Measurements from ENCODE around the gene PCDHGB1. TPM values are rescaled to one million over a fixed set of nuclear protein-coding genes. Genes with fewer than 3 reads are reported as not detected.

PCDHGB1 gene
- total RNA-seq, 1 experiment from 2014 or later: 0.15 TPM

DNA sequence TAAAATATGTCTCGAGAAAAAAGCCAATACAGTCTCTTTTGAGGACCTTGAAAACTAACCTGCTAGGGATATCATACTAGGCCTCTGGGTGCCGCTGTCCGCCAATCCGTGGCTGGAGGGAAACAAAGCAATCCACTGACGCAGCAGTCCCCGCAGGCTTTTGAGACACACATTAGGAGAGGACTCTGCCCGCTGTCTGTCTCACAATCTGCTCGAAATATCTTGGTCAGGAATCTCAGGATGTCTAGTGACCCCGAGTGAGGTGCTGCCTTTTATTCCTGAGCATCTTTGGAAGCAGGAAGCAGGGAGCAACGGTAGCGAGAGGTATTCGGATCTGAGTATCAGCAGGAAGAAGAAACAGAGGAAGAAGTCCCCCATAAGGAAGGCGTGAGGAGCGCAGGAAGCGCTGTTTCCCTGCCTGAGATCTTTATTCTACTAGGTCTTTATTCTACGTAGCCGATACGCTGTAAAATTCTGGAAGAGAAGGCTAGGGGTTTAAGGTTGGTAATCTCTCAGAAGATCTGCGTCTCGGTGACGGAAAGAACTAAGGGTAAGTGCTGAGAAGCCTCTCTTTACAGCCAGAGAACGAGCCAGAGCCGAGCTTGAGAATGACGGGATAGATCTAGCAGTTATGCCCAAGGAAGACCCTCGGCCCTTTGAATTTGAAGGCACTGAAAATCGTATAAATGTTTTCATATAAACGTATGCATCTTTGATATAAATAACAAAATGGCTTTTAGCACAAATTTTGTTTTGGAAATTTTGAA is 23.6 kb upstream of the PCDHGB1 start:
- Histone ChIP-seq H3K9ac (ENCODE audit: low read length) (no peak overlapping the region), H3K9me3 (ENCODE audit: control insufficient read depth in 1 of 2, insufficient read depth in 1 of 2, low read depth in 1 of 2, low read length in 2 of 2) (peaks cover 0 to 4% of the 10 kb centered on the region in 2 experiments; a peak in 2 of 4 replicates), H4K20me1 (ENCODE audit: insufficient read depth) (no peaks in the 10 kb centered on the region), H3K4me3 (replicated peaks in 1 of 2; ENCODE audit: low read depth in 1 of 2, low read length in 2 of 2) (no peak overlapping the region), H3K79me2 (ENCODE audit: insufficient read depth, low read length) (no peaks in the 10 kb centered on the region), H3K36me3 (ENCODE audit: control insufficient read depth in 1 of 2, insufficient read depth in 2 of 2, low read length in 2 of 2) (no peaks in the 10 kb centered on the region), H3K4me1 (ENCODE audit: control insufficient read depth in 1 of 2, insufficient read depth in 2 of 2, low read length in 2 of 2) (peaks cover 0 to 2% of the 10 kb centered on the region in 2 experiments; a peak in 1 of 4 replicates), H3K4me2 (ENCODE audit: low read length) (no peak overlapping the region), H3K9me2 (ENCODE audit: insufficient read depth) (no peaks in the 10 kb centered on the region), H3K27ac (ENCODE audit: low read depth, low read length) (no peak overlapping the region), H3K27me3 (ENCODE audit: insufficient read depth, low read length) (no peaks in the 10 kb centered on the region), H2AFZ (ENCODE audit: low read depth, low read length, poor library complexity, severe bottlenecking) (no peak overlapping the region)
- POLR2A ChIA-PET: no interaction called here
- no peak for ATAC-seq
- BruUV-seq (replicated peaks): no TSS peak
- TF ChIP-seq EGR1 (IDR thresholded peaks at IDR 0.05; ENCODE audit: low read depth) (no peak), RAD21 (IDR thresholded peaks at IDR 0.05; ENCODE audit: low read depth) (no peak), YY1 (IDR thresholded peaks at IDR 0.05; ENCODE audit: extremely low read depth, insufficient replicate concordance, low read depth, low read length) (no peak)
- TF ChIP-seq, protein P1, sequence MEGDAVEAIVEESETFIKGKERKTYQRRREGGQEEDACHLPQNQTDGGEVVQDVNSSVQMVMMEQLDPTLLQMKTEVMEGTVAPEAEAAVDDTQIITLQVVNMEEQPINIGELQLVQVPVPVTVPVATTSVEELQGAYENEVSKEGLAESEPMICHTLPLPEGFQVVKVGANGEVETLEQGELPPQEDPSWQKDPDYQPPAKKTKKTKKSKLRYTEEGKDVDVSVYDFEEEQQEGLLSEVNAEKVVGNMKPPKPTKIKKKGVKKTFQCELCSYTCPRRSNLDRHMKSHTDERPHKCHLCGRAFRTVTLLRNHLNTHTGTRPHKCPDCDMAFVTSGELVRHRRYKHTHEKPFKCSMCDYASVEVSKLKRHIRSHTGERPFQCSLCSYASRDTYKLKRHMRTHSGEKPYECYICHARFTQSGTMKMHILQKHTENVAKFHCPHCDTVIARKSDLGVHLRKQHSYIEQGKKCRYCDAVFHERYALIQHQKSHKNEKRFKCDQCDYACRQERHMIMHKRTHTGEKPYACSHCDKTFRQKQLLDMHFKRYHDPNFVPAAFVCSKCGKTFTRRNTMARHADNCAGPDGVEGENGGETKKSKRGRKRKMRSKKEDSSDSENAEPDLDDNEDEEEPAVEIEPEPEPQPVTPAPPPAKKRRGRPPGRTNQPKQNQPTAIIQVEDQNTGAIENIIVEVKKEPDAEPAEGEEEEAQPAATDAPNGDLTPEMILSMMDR (IDR thresholded peaks at IDR 0.05 in 2 of 3, conservative IDR thresholded peaks at IDR 0.05 in 1 of 3; ENCODE audit: borderline replicate concordance in 1 of 3, insufficient read depth in 1 of 3, low read depth in 2 of 3, low read length in 2 of 3): no peak
- TF ChIP-seq, protein P2, sequence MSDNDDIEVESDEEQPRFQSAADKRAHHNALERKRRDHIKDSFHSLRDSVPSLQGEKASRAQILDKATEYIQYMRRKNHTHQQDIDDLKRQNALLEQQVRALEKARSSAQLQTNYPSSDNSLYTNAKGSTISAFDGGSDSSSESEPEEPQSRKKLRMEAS (IDR thresholded peaks at IDR 0.05): no peak
- RAD21 ChIA-PET (ENCODE audit: low non-redundant PET in 1 of 2, low total read pairs in 2 of 2, uncharacterized antibody in 2 of 2, unreplicated experiment in 2 of 2): no interaction called here
- CTCF ChIA-PET: no interaction called here
- no peak for DNase-seq (ENCODE audit: low read depth, low spot score)
- intact Hi-C loops (cut with micrococcal nuclease): no loop called here

DNA sequence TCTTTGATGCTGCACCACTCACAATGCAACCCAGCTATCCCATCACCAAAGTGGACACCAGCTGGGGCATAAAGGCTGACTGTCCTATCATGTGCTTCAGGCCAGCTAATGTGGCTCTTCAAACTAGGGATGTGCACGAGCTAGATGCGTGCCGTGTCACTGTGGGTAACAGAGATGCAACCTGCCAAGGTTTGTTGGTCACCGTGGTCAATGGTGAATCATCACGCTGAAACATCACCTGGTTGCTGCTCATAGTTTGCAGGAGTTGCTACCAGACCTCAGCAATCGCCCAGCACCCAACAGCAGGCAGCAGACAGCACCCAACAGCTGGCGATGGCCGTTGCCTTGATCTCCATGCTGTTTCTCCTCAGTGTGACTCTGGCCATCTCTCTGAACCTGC is 21.7 kb upstream of the PCDHGB1 start:
- intact Hi-C loops (cut with micrococcal nuclease): no loop called here
- H3K4me1 ChIP-seq (ENCODE audit: control insufficient read depth in 1 of 2, insufficient read depth in 2 of 2, low read length in 2 of 2): no peaks in the 10 kb centered on the region
- H3K4me2 ChIP-seq (ENCODE audit: low read length): no peak overlapping the region
- H3K27me3 ChIP-seq (ENCODE audit: insufficient read depth, low read length): no peaks in the 10 kb centered on the region
- no peaks in the 10 kb centered on the region for H3K79me2 ChIP-seq (ENCODE audit: insufficient read depth, low read length)
- DNase-seq (ENCODE audit: low read depth, low spot score) (no peak), ATAC-seq (no peak)
- no peaks in the 10 kb centered on the region for H3K9me2 ChIP-seq (ENCODE audit: insufficient read depth)
- no TSS peak for BruUV-seq (replicated peaks)
- no peaks in the 10 kb centered on the region for H3K9me3 ChIP-seq (ENCODE audit: control insufficient read depth in 1 of 2, insufficient read depth in 1 of 2, low read depth in 1 of 2, low read length in 2 of 2)
- POLR2A ChIA-PET: no interaction called here
- no peaks in the 10 kb centered on the region for H4K20me1 ChIP-seq (ENCODE audit: insufficient read depth)
- CTCF ChIA-PET: interaction anchor here (1.7 kb wide), 1 partner anchor 8 kb away, joined by 6 read pairs; the partner anchor contains the start of gene TAF7
- no peak overlapping the region for H3K27ac ChIP-seq (ENCODE audit: low read depth, low read length)
- no peak overlapping the region for H3K4me3 ChIP-seq (replicated peaks in 1 of 2; ENCODE audit: low read depth in 1 of 2, low read length in 2 of 2)
- H2AFZ ChIP-seq (ENCODE audit: low read depth, low read length, poor library complexity, severe bottlenecking): no peak overlapping the region
- RAD21 ChIA-PET (ENCODE audit: low non-redundant PET in 1 of 2, low total read pairs in 2 of 2, uncharacterized antibody in 2 of 2, unreplicated experiment in 2 of 2): no interaction called here
- no peak overlapping the region for H3K9ac ChIP-seq (ENCODE audit: low read length)
- H3K36me3 ChIP-seq (ENCODE audit: control insufficient read depth in 1 of 2, insufficient read depth in 2 of 2, low read length in 2 of 2): no peaks in the 10 kb centered on the region
- TF ChIP-seq, protein P2 (IDR thresholded peaks at IDR 0.05): no peak
- TF ChIP-seq RAD21 (IDR thresholded peaks at IDR 0.05; ENCODE audit: low read depth) (no peak), CBX3 (IDR thresholded peaks at IDR 0.05; ENCODE audit: low read depth) (no peak), POLR2AphosphoS5 (IDR thresholded peaks at IDR 0.05; ENCODE audit: low read depth, low read length) (no peak), EGR1 (IDR thresholded peaks at IDR 0.05; ENCODE audit: low read depth) (no peak), JUND (IDR thresholded peaks at IDR 0.05) (no peak), ELF1 (IDR thresholded peaks at IDR 0.05; ENCODE audit: borderline replicate concordance, low read depth) (no peak), SRF (IDR thresholded peaks at IDR 0.05; ENCODE audit: low read depth) (no peak)
- TF ChIP-seq, protein P3, sequence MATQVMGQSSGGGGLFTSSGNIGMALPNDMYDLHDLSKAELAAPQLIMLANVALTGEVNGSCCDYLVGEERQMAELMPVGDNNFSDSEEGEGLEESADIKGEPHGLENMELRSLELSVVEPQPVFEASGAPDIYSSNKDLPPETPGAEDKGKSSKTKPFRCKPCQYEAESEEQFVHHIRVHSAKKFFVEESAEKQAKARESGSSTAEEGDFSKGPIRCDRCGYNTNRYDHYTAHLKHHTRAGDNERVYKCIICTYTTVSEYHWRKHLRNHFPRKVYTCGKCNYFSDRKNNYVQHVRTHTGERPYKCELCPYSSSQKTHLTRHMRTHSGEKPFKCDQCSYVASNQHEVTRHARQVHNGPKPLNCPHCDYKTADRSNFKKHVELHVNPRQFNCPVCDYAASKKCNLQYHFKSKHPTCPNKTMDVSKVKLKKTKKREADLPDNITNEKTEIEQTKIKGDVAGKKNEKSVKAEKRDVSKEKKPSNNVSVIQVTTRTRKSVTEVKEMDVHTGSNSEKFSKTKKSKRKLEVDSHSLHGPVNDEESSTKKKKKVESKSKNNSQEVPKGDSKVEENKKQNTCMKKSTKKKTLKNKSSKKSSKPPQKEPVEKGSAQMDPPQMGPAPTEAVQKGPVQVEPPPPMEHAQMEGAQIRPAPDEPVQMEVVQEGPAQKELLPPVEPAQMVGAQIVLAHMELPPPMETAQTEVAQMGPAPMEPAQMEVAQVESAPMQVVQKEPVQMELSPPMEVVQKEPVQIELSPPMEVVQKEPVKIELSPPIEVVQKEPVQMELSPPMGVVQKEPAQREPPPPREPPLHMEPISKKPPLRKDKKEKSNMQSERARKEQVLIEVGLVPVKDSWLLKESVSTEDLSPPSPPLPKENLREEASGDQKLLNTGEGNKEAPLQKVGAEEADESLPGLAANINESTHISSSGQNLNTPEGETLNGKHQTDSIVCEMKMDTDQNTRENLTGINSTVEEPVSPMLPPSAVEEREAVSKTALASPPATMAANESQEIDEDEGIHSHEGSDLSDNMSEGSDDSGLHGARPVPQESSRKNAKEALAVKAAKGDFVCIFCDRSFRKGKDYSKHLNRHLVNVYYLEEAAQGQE (IDR thresholded peaks at IDR 0.05; ENCODE audit: low read depth): no peak
- TF ChIP-seq, protein P4, sequence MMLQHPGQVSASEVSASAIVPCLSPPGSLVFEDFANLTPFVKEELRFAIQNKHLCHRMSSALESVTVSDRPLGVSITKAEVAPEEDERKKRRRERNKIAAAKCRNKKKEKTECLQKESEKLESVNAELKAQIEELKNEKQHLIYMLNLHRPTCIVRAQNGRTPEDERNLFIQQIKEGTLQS (IDR thresholded peaks at IDR 0.05): no peak
